HG02943 (cell line): Measurements from ENCODE around the gene MEGF11.

Source experiments
- ATAC-seq: cut with Tn5 transposase; IDR thresholded peaks from one replicate; pipeline ENCODE4 v1.9.1; 2021; ENCODE audit warnings: mild to moderate bottlenecking, low read depth, moderate library complexity; ENCODE audit not compliant: unreplicated experiment

The MEGF11 gene

DNA sequence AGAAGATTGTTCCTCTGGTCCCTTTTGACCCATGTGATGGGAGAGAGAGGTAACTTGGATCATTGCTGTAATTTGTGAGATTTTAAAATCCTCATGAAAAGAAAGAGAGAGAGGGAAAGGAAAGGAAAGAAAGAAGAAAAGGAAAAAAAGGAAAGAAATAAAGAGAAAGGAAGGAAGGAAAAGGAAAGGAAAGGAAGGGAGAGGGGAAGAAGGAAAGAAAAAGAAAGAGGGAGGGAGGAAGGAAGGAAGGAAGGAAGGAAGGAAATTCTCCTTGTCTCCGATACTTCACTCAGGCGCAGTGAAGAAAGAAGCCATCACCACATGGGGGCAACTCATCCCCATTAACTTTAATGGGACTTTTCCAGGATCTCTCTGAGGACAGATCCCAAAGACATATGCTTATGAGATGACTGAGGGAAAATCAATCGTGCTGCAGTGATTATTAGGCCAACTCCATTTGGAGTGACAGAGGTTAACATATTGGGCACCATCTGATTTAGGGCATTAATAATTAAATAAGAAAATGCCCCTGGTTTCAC lies 123.0 kb downstream of the MEGF11 start:
- ATAC-seq, result no peak

DNA sequence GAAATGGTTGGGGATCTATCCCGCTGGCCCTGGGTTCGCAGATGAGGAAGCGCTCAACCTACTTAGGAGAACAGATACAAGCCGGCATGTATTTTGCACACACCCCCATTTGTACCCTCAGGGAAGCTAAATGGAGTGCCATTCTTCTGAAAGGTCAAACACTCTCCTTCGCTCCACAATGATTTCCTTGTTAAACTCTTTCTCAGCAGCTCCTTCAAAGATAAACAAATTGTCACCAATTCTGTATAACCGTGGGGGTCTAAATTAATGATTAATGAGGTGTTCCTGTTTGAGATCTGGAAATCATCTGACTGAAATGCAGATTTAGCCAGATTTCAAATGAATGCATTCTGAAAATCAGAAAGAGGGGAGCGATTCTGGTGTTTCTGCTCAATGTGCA lies 124.0 kb downstream of the MEGF11 start:
- no peak for ATAC-seq

DNA sequence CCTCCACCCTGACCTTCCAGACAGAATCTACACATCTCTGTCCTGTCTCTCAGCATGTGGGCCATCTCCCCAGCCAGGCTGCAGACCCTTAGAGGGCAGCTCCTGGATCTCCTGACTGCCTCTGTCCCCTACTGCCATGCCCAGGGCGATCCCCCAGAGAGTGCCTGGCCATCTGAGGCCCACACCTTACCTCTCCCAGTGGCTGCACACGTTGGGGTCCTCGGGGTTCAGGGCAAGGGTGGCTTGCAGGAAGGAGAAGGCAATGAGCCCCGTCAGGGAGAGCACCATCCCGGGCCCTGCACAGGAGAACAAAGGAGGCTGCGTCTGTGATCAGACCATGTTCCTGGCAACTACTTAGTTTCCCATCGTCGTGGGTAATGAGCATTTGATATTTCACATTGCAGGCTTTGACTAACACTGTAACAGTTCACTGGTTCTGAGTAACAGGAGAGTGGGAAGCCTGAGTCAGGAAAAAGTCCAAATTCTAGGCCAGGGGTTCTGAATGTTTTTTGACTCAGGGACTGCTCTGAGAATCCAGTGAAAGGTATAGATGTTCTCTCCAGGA lies 125.4 kb downstream of the MEGF11 start:
- no peak for ATAC-seq

DNA sequence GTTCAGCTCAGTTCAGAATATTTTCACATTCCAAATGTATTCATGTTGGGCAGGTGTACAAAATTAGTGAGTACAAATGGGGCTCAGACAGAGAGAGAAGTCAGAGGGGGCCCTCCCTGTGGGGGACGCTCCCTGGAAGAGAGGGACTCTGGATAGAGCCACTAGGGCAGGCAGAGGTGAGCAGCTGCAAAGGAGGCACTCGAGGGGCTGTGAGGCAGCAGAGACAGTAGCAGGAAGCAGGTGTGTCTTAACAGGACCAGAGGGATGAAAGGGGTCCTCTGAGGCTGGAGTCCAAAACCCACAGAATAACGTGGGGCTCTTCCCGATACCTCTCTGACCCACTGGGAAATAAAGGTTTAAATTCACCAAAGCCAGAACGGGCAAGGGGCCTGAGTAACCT lies 127.1 kb downstream of the MEGF11 start:
- ATAC-seq, result no peak

DNA sequence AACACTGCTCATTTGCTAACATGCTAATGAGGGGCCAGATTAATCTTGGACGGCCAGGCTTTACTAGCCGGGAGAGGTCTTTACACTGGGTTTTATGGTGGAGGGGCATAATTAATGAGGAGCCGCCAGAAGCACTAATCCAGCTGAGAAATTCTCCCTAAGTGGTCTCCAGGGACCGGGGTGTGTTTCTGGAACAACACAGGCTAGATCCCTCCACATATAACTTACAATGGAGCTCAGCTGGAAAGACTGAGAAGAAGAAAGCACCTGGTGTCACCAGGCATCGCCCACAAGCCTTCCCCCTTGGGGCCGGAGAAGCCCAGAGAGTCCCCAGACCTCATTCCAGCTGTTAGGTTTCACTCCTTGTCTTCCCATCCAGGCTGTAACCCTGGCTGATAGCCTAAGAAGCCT lies 127.5 kb downstream of the MEGF11 start:
- no peak for ATAC-seq

DNA sequence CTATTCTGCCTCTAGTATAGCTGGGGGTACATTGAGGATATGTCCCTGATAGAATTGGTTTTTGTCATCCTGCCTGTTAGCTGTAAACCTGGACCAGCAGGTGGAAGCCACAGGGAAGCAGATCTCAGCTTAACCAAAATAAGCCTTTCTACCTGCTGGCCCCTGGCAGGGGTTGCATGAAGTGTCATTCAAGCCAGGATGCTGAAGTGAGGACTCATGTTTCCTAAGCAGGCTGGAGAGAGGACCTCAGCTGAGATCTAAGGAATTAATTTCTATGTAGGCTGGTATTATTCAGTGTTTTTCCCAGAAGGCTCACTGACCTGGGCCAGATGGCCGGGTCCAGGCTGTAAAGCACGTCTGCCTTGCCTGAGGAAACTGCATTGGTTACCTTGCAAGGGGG lies 128.9 kb downstream of the MEGF11 start:
- no peak for ATAC-seq

DNA sequence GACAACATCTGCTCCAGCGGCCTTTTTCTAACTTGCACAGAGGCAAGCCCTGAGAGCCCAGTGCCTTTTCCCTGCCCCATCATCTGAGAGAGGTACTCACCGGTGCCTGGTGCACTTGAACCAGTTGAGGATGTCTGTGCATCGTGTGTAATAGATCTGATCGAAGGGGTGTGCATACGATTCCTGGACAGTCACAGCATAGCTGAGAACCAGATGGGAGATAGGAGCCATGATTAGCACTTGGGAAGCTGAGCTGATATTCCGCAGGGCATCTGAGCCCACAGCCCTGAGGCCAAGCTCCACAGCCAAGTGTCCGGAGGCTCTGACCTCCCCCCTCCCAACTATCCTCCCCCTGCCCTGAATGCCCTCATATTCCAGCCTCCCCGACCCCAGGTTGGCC lies 129.8 kb downstream of the MEGF11 start:
- ATAC-seq, result no peak

DNA sequence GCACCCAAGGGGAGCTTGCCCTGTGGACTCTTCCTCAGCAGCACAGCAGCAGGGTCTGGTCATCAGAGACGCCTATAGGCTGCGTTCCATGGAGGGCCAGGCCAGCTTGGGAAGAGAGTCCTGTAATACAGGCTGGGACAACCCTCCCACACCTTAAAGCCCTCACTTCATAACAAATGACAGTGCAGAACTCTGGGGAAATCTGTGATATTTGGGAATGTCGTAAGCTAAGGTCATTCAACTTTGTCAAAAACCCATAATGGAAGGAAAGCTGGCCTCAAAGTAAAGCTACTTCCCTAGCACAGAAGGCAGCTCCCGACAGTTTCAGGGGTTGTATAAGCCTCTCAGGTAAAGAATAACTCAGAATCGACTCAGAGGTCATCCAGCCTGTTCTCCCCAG lies 133.1 kb downstream of the MEGF11 start:
- ATAC-seq, result no peak

DNA sequence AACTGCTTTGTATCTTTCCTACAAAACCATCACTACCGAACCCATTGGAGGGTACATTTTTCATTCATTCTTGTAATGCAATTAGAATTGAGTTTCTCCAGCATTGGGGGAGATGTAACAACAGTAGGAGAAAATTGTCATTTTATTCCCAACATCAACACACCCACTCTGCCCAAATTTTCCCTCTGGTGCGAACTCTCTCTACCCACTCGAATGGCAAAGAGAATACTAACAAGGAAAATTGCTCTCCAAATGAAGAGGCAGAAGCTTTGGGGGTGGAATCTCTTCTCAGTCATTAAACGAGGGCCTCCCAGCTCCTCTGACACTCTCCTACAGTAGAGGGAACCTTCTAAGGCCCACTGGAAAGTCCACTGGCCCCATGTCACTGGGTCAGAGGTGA lies 135.7 kb downstream of the MEGF11 start:
- no peak for ATAC-seq

DNA sequence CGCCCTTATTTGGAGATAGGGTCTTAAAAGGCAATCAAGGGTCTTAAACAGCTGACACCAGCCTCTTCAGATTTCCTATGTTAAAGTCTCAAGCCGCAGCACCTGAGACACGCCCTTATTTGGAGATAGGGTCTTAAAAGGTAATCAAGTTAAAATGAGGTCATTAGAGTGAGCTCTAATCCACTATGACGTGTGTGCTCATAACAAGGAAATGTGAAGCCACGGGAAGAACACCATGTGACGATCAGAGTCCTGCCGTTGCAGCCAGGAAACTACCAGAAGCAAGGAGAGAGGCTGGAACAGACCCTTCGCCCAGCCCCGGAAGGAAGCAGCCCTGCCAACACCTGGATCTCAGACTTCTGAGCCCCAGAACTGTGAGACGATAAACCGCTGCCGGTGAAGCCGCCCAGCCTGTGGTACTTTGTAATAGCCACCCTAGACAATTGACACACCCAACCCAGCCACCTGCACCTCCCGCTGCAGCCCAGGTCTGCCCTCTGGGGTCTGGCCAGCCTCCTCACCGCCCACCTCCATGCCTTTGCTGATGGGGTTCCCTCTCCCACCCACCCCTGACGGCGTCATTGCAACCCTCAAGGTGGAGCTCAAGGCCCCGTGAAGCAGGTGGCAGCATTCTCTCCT lies 137.9 kb downstream of the MEGF11 start:
- no peak for ATAC-seq

DNA sequence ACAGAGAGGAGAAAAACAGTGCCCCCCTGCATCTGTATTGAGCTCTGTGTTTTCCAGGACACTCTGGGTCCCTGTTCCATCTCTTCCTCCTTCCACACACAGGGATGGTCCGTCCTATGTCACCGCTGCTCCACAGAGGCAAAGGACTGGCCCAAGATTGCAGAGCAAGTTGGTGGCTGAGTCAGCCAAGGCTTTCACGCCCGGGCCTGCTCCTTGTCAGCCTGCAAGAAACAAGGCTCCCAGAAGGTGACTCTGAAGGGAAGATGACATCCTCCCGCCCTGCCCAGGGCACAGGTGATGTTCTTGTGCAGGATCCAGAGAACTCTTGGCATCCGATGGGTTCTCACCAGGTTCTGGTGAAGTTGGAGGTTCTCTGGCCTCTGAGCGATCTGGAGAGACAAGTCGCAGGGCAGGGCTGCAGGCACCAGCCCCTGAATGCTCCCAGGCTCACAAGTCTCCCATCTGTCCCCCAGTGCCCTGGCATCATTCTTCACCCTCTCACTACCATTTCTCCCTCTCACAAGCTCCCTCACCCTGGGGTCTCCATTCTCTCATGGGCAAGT lies 138.6 kb downstream of the MEGF11 start:
- no peak for ATAC-seq

DNA sequence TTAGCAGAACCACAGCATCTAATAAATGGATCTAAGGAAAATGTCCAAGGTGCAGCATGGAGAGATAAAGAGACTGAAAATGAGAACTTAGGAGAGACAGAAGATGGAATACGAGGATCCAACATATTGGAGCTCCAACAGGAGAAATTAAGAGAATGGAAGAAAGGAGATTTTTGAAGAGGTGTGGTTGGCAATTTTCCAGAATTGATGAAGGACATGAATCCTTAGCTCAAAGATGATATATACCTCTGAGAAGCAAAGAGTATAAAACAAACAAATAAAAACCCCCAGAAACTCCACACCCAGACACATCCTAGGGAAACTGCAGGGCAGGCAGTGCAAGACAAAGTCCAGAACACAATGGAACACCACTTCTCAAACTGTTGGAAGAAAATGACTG lies 141.2 kb downstream of the MEGF11 start:
- ATAC-seq, result no peak

DNA sequence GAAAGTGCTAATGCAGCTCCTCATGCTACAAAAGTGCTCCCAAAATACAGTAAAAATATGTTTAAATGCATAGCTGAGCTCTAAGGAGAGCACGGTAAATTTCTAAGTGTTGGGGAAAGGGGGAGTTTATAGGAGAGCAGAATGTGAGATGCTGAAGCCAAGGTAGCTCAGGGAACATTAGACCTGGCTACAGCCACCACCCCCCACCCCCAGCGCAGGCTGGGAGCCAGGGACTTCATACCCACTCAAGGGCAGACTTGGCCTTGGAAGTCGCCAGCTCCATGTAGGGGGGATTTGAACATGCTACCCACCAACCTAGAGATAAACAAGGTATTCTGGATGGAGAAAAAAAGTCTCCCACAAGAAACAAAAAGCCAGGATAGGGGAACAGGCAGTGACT lies 142.2 kb downstream of the MEGF11 start:
- no peak for ATAC-seq

DNA sequence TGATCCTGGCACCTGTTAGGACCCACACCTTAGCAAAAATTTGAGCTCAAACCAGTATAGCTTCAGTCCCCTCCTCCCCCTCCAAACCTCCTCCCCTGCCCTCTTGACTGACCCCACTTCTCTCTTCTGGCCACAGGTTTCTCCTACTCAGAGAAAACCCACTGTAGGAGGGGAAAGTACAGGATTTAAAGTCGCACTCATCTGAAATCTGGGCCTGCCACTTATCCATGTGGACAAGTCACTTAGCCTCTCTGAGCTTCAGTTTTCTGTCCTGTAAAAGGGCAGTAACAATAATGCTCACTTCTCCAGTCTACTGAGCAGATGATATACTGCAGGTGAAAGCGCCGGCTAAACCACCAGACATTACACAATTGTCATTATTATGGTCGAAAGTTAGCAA lies 142.7 kb downstream of the MEGF11 start:
- ATAC-seq, result no peak

DNA sequence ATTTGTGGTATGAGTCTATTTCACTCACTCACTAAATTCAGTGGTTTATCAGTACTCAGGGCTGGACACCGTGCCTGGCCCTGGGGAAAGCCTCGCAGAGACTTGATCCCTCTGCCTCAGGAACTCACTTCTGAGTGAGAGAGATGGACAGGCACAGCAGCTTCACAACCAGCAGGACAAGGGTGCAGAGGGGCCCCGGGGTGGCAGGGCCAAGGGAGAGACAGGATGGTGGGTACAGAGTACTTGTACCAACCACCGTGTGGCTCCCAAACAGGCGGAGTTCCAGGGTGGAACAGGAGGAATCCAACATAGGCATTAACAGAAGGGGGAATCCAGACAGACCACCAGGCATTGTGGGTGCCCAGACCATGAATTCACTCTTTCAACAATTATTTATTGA lies 143.7 kb downstream of the MEGF11 start:
- no peak for ATAC-seq

DNA sequence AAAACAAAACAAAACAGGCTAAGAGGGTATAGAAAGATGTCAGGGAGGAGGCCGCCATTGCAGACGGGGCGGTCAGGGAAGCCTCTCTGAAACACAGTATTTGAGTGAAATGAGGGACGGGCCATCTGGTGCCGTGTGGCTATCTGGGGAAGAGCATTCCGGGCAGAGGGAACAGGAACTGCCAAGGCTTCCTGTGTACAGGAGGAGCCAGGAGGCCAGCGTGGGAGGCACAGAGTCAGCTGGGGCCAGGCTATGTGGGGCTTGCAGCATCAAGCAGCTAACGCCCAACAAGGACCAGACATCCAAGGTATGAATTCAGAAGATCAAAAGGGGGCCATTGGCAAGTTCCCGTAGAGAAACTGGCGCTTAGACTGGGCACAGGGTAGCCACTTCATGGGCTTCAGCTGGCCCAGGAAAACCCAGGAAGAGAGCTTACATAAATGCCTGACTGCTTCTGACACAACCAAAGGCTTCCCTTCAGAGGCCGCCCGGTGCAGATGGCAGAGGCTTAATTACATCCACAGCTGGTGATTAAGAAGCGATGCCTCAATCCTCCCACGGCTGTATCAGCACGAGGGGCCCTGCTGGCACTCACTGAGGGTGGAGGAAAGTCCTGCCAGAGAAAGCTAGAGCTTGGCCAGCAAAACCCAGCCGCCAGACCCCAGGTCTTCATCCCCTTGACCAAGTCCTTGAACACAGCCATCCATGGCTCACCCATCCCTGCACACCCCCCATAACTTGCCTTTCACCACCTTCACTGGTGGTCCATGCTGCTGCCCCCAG lies 144.9 kb downstream of the MEGF11 start:
- ATAC-seq, result no peak

DNA sequence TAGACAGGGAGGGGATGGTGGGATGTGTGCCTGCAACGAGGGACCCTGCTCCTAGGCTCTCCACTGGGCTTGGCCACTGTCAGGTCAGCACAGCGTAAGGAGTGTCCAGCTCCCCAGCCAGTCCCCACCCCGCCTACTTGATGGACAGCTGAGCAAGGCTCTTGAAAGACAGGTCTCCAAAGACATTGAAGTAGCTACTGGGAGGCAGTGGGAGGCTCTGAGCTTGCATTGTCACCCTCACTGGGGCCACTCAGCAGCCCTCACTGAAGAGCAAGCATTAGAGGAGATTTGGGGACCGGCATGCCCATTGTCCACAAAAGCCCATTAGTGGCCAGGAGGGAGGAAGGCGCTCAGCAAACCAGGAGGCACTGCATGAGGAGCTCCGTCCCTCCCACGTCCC lies 146.5 kb downstream of the MEGF11 start:
- ATAC-seq, result no peak

DNA sequence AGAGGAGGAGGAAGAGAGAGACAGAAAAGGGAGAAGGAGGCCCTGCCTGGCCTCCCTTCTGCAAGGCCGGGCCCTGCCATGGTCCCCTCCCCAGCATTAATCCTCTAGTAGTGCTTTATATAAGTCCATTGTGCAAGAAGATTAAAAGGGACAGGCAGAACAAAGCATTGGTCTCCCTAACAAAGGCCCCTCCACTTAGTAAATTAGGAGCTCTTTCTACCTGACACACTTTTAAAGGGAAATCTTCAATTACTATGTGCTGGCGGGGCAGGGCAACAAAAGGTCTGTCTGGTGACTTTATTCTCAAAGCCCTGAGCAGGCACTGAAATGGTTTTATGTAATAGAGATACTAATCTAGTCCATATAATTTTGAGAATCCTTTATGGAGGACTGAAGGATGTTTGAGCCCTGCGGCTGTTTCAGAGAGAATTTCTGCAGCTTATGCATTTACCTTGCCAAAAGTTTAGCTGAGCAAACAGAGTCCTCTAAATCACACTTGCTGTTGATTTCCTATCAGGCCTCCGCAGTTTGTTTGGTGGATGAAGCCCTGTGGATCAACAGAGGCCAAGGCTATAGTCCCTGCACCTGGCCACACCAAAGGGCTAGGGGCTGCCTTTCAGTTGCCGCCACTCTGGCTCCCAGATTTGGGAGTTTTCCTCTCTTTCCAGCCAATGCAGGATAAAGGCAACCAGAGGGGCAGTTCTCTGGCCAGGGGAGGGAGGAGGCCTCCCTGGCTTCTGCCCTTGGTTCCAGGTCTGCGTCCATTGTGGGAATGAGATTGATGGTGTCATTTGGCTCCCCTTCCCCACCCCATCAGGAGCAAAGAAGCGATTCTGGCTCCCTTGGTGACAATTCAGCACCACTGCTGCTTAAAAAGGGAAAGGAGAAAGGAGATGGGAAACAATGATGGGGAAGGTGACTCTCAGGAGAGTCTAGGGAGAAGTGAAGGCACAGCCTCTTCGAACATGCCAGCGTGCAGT lies 148.0 kb downstream of the MEGF11 start:
- no peak for ATAC-seq

DNA sequence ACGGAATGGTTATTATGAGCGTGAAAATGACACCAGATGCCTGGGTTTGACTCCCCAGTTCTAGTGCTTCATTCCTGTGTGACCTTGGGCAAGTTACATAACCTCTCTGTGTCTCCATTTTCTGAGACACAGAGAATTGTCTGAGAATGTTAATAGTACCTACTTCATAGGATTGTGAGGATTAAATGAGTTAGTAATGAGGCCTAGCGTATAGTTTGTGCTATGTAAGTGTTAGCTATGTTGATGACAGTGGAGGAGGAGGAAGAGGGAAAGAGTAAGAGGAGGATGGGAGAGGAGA lies 150.3 kb downstream of the MEGF11 start:
- no peak for ATAC-seq

DNA sequence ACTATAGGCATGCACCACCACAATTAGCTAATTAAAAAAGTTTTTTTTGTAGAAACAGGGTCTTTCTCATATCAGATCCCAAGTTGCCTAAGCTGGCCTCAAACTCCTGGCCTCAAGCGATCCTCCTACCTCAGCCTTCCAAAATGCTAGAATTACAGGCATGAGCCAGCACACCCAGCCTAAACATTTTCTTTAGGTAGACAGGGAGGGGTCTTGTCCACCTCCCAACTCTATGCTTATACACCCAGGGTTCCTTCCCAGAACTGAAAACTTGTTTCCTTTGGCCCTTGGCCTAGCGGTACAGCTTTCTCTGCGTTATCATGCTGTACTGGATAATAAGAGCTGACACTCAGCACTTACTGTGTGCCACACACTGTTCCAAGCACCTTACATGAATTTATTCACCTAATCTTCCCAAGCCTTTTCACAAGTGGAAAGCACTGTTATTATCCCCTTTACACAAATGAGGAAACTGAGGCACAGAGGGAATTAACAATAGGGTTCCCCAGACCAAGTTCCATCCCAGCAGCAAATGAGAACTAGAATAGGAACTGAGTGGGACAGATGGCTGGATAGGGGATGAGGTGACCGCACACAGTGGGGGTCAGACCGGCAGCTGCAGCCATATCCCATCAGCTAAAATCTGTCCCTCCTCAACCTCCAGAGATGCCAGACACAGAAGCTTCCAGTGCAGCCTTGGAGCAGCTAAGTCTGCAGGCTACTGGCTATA lies 150.8 kb downstream of the MEGF11 start:
- ATAC-seq, result no peak
